GM15510 (cell line): ENCODE measurements around the gene SPNS1.

Source experiments
- POLR2A ChIP-seq: IDR thresholded peaks from 3 replicates; pipeline ENCODE4 v1.6.1; 2011; ENCODE audit warnings: borderline replicate concordance; ENCODE audit not compliant: insufficient read length; ENCODE audit errors: extremely low read depth

SPNS1 gene

DNA sequence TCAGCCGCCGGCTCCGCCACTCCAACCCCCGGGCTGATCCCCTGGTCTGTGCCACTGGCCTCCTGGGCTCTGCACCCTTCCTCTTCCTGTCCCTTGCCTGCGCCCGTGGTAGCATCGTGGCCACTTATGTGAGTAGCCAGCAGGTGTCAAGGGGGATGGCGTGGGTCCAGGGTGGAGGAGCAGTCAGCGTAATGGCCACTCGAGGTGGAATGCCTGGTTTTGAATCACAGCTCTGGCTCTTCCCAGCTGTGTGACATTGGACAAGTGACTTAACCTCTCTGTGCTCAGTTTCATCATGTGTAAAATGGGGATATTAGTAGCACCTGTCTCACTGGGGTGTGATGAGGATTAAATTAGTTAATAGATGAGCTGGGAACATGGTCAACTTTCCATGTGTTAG, 7.8 kb downstream of the SPNS1 start:
- TF ChIP-seq POLR2A = no peak

DNA sequence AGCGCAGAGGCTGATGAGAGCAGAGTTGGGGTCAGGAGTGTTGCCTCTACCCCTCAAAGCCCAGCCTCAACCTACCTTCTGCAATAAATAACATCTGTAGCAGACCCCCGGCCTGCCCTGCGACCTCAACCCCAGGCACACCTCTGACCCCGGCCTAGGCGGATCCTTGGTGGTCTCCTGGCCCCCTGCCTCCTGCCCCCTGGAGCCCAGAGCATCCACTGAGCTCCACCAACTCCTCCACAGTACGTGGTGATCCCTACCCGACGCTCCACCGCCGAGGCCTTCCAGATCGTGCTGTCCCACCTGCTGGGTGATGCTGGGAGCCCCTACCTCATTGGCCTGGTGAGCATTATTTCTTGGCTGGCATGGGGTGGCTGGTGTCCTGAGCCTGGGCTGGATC, 8.4 kb downstream of the SPNS1 start:
- TF ChIP-seq POLR2A = no peak

DNA sequence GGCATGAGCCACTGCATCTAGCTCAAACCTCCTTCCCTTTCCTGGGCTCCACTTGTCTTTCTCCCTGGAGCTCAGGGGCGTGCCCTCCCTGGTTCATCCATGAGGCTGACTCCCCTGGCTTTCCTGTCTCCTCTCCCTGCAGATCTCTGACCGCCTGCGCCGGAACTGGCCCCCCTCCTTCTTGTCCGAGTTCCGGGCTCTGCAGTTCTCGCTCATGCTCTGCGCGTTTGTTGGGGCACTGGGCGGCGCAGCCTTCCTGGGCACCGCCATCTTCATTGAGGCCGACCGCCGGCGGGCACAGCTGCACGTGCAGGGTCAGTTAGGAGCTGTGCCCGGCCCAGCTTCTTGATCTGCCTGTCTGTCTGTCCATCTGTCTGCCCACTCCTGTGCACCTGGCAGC, 9.1 kb downstream of the SPNS1 start:
- TF ChIP-seq POLR2A = no peak

DNA sequence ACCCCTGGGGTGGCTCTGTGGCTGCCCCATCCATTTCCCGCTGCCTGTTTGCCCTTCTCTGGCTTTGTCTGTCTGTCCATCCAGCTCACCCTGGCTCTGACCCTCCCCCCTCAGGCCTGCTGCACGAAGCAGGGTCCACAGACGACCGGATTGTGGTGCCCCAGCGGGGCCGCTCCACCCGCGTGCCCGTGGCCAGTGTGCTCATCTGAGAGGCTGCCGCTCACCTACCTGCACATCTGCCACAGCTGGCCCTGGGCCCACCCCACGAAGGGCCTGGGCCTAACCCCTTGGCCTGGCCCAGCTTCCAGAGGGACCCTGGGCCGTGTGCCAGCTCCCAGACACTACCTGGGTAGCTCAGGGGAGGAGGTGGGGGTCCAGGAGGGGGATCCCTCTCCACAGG, 9.5 kb downstream of the SPNS1 start:
- no peak for TF ChIP-seq POLR2A

DNA sequence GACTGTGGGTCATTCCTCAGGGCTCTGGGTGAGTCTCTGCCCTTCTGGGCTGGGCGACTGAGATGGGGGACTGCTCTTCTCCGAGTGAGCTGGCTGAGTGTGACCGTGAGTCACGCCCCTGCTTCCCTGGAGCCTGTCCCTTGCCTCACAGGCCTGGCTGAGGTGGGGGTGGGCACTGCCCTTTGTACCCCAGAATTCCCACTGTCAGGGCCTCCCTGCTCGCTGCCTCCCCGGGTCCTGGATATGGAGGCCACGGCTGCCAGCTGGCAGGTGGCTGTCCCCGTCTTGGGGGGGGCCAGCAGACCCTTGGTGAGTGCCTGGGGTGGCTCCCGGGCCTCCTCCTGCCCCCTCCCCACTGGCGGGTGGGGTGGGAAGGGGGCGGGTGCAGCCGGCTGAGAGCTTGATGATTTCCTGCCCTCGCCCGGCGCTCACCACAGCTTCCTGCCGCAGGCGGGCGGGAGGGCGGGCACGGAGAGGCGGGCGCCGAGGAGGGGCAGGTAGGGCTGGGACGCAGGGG, 10.1 kb downstream of the SPNS1 start, which contains the start of gene LAT:
TSS of gene LAT (plus strand) at position 434 of the 517 bp plus-strand sequence. CDS start 366 bp downstream, outside the sequence.
- TF ChIP-seq POLR2A = no peak

DNA sequence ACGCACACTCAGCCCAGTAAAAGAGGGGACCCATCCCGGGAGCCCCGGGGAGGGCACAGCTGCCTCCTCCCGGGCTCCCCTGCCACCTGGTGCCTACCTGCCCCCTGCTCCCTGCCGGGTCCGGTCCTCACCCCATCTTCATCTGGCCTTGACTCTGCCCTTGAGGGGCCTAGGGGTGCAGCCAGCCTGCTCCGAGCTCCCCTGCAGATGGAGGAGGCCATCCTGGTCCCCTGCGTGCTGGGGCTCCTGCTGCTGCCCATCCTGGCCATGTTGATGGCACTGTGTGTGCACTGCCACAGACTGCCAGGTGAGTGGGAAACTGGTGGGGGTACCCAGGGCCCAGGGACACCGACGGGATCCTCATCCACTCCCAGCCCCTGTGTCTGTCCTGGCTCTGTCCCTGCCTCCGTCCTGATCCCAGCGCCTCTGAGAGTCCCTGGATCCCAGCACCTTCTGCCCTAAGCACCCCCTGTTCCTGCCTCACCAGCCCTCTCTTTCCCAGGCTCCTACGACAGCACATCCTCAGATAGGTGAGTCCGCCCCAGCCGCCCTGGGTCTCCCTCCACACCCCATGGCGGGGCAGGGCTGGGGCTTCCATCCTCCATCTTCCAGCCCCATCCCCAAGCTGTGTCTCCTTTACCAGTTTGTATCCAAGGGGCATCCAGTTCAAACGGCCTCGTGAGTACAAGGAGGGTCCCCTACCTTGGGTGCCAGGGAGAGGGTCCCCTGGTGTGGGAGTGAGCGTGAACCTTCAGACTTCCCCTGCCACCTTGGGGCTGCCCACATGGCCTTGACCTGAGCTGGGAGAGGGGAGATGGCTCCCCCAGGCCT, 10.8 kb downstream of the SPNS1 start:
- no peak for TF ChIP-seq POLR2A

DNA sequence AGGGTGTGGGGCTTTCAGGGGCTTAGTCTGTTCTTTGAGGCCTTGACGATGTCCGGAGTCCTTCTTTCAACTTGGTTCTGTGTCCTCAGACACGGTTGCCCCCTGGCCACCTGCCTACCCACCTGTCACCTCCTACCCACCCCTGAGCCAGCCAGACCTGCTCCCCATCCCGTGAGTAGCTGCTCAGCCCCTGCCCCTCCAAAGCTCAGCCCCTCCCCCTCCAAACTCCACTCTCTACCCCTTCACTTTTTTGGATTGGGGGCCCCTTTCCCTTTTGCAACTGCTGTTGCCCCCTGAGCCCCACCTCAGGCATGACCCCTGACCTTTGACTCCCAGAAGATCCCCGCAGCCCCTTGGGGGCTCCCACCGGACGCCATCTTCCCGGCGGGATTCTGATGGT, 11.5 kb downstream of the SPNS1 start:
- no peak for TF ChIP-seq POLR2A

DNA sequence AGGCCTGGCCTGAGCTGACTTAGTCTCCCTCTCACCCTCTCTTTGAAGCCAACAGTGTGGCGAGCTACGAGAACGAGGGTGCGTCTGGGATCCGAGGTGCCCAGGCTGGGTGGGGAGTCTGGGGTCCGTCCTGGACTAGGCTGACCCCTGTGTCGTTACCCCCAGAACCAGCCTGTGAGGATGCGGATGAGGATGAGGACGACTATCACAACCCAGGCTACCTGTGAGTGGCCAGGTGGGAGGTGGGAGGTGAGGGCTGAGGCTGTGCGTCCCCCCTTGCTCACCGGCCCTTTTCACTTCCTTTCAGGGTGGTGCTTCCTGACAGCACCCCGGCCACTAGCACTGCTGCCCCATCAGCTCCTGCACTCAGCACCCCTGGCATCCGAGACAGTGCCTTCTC, 11.9 kb downstream of the SPNS1 start:
- TF ChIP-seq POLR2A = no peak

DNA sequence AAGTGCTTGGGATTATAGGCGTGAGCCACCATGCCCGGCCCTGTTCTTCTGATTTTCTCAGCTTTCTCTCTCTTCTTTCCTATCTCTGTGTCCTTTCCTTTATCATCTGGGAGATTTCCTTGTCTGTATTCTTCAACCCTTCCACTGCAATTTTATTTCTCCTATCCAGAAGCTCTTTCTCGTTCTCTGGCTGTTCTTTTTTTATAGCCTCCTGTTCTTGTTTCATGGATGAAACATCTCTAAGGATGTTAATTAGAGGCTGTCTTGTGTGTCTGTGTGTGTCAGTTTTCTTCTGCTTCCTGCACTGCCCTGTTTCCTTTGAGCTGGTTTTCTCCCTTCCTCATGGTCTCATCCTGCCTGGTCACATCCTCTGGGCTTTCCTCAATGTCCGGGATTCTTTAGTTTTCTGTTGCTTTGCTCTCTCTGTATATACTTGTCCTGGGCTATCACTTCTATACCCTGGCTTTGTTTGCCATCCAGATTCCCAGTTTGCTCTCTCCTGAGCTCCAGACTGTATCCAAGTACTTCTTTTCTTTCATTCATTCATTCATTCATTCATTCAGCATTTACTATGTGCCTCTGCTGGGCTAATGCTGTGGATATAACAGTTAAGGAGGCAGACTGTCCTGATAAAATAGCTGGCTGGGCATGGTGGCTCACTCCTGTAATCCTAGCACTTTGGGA, 12.7 kb downstream of the SPNS1 start:
- TF ChIP-seq POLR2A = no peak

DNA sequence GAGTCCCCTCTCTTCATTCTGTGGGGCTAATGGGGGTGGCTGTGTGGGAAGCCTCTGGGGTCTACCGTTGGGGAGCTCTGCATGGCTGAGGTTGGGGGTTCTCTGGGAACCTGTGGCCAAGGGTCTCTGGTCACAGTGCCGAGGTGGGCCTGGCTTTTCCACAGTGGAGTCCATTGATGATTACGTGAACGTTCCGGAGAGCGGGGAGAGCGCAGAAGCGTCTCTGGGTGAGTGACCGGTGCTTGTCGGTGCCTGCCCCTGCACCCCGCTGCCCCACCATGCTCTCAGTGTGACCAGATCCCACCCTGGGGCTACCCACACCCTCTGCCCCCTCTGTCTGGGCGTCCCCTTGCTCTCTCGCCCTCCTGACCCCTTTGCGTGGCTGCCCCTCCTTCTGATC, 14.8 kb downstream of the SPNS1 start:
- TF ChIP-seq POLR2A = no peak

DNA sequence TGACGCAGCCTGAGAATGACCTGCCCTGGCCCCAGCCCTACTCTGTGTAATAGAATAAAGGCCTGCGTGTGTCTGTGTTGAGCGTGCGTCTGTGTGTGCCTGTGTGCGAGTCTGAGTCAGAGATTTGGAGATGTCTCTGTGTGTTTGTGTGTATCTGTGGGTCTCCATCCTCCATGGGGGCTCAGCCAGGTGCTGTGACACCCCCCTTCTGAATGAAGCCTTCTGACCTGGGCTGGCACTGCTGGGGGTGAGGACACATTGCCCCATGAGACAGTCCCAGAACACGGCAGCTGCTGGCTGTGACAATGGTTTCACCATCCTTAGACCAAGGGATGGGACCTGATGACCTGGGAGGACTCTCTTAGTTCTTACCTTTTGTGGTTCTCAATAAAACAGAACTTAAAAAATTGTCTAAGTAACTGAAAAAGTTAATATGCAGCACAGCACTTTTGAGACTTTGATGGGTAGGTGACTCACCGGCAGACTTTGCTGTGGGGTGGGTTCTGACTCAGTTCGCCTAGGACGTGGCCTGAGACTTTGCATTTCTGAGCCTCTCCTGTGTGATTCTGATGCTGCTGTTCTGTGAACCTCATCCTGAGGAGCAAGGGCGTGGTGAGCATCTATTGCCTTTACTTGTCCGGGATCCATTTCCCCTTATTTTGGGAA, 15.9 kb downstream of the SPNS1 start:
- no peak for TF ChIP-seq POLR2A

DNA sequence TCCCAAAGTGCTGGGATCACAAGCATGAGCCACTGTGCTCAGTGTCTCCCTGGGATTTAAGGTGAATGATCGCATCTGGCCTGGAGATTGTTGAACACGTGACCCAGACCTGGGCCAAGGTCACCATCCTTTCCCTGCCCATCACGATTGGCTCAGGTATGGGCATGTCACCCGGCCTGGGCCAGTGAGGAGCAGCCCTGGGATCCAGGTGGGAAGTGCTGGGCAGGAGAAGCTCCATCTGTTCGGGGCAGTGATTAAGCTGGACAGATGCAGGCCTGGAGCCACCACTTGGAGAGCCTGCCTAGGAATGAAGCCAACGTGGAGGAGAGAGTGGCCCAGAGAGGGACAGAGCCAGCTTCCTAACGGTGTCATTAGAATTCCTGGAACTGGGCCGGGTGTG, 17.1 kb downstream of the SPNS1 start:
- no peak for TF ChIP-seq POLR2A

DNA sequence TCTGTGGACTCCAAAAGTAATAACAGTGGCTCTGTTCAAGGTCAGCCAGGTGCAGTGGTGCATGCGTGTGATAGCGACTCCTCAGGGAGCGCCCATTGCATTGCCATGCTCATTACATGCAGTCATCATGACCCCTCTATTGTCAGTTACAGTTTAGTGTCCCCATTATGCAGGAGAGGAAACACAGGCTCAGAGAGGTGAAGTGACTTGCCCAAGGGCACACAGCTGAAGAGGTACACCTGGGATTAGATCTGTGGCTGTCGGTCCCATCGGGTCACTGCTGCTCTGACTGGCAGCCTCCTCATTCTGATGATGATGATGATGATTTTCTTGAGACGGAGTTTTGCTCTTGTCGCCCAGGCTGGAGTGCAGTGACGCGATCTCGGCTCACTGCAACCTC, 17.9 kb downstream of the SPNS1 start:
- TF ChIP-seq POLR2A = no peak

DNA sequence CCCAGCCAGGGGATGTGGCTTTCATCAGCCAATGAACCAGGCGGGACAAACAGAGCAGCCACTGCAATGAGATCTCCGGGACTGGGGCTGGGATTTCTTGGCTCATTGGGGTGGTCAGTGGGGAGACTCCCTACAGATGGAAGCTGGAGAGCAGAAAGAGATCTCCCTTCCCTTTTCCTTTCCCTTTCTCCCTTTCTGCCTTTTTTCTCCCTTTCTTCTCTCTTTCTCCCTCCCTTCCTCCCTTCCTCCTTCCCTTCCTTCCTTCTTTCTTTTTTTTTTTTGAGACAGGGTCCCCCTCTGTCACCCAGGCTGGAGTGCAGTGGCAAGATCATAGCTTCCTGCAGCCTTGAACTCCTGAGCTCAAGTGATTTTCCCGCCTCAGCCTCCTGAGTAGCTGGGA, 24.3 kb downstream of the SPNS1 start:
- no peak for TF ChIP-seq POLR2A

DNA sequence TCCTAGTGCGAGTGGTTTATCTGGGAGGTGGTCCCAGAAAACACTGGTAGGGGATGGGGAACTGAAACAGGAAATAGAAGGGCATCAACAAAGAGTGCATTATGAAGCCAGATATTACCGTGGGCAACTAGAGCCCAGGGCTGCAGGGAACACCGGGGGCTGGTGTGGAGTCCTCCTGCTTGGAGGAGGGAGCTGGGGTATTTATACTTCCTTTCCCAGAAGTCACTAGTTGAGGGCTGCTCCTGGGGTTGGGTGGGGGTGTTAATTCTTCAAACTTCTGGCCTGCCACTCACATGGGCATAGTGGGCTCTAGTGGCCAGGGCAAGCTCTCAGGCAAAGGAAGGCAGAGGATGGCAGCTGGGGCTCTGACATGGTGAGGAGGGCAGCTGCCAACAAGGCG, 25.0 kb downstream of the SPNS1 start:
- TF ChIP-seq POLR2A = no peak
